HG03558 (cell line): ENCODE results near the gene USP10.

Source experiments
- ATAC-seq: cut with Tn5 transposase; IDR thresholded peaks from one replicate; pipeline ENCODE4 v1.9.1; 2021; ENCODE audit warnings: moderate number of reproducible peaks; ENCODE audit not compliant: unreplicated experiment; ENCODE audit errors: extremely low read depth

The USP10 gene

DNA sequence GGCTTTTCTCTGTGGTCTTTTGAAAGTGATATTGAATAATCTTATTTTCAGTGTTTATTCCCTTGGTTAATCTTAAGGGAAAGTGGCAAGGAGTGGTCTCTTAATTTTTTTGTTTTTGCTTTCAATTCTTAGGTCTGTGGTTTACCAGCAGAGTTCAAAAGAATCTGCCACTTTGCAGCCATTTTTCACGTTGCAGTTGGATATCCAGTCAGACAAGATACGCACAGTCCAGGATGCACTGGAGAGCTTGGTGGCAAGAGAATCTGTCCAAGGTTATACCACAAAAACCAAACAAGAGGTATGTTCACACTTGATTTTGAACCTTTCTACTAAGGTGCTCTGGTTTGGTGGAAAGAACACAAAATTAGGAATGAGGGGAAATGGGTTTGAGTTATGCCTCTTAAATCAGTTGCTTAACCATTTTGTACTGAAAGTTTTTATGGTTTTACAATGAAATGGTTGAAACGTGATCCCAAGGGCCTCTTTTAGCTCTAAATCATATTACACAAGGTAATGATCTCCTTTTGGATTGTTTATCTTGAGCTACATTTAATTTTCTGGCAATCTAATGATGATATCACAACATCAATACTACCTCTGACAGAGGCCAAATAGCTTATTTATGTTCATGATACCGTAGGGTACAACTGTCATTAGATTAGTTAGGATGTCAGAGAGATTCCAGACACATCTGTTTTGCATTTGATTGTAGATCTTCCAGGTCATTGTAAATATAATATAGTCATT, 68.4 kb downstream of the USP10 start:
- no peak for ATAC-seq

DNA sequence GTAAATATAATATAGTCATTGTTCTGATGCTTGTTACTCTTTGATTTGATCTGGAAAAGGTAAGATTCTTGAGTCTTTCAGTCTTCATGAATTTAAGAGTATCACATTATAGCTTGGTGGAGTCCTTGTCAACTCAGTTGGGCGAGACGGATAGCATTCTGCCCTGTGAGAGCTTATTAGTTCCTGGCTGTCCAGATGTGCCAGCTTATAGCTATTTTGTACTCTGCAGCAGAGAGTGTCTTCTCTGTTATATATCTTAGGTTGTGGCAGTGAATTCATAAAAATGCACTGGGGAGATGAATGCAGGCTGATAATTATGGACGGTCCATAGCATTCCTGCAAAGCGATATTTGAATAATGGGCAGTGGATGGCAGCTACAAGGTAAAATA, 69.0 kb downstream of the USP10 start:
- no peak for ATAC-seq

DNA sequence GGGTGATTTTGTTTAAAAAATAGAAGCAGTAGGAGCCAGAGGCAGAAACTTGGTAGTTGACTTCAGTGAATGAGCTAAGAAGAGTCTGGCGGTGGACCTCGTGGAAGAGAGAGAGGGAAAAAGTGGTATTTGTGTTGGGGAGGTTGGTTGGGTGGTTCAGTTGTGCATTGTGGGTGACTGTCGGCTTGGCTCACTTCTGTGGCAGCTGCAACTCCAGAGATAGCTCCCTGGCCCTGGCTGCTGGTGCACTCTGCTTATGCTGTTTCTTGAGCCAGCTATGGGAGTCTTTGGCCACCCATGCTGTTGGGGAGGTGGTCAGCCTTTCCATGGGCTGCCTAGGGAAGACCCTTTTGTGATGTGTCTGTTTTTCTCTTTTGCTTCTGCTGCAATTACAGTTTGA, 69.6 kb downstream of the USP10 start:
- ATAC-seq, result no peak

DNA sequence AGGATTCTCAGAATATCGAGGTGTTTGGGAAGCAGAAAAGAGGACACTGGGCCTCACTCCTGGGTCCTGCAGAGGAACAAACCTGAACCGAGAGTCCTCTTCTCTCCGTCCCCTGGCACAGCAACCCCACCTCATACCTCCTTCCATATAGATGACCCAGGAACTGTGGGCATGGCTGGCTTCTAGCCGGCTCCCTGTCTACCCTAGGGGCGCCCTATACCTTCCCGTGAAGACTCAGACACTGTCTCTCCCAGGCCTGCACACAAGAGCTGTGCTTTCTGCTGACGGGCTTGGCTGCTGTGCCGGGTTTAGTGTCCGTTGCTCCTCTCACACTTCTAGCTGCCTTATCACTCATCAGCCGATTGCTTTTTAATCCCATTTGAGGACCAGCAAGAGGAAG, 73.5 kb downstream of the USP10 start:
- no peak for ATAC-seq

DNA sequence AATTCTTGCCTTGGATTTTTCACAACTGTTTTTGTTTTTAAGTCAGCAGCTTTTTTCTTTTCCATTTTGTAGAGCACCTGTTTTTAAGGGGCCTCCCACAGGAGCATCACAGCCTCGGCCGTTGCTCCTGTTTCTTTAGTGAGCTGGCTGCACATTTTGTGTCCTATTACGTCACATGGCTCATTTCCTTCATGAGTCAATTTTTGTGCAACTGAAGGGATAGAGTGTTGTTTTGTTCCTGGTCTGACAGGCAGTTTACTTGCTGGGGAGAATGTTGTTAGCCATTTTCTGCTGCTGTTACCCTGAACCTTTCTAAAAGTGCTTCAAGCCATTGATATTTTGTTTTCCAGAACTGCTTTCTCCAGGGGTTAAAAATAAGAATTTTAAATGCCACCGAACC, 75.0 kb downstream of the USP10 start:
- no peak for ATAC-seq

DNA sequence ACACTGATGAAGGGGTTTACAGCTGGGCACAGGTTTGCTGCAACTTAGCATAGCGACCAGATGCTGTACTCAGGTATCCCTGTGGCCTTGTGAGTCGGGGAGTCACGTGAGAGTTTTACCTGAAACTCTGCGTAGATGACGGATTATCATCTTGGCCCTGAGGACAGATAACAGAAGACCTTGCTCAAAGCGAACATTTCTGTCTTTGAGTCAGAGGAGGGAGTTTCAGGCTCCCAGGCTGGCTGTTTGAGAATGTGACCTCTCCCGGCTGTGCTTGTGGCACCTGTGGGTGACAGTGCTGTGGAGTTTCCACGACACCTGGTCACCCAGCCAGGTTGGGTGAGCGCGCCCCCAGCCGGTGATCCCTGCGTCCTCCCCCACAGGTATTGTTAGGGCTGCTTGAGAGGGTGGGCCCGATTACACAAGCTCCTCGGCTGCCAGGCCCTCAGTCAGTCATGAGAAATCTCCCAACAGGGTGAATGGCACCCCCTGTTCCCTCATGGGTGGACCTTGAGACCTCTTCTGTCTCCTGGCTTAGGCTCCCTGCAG, 75.5 kb downstream of the USP10 start:
- ATAC-seq, result no peak

DNA sequence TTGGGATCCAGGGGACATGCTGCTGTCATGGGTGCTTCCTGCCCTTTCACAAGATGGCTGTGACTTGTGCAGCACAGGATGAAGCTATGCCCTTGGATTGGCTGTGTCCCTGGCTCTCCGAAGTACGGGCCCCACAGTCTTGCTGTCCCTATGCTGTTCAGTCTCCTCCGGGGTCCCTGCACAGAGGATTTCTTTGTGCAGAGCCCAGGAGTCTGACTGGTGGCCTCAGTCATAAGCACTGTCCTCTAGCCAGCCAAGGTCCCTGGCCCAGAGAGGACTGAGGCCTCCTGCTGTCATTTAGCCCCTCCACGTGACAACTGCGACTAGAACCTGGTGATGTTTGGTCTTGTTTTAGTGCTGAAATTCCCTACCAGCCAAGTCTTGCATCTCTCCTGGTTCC, 77.6 kb downstream of the USP10 start:
- no peak for ATAC-seq

DNA sequence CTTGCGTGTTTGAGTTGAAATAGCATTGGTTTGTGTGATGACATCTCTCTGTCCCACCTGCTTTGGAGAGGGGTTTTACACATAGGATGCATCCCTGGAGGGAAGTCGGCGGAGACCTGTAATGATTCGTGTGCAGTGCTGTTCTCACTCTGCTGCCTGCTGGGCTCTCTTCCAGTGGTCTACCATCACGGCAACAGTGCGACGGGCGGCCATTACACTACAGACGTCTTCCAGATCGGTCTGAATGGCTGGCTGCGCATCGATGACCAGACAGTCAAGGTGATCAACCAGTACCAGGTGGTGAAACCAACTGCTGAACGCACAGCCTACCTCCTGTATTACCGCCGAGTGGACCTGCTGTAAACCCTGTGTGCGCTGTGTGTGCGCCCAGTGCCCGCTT, 78.9 kb downstream of the USP10 start:
- no peak for ATAC-seq

DNA sequence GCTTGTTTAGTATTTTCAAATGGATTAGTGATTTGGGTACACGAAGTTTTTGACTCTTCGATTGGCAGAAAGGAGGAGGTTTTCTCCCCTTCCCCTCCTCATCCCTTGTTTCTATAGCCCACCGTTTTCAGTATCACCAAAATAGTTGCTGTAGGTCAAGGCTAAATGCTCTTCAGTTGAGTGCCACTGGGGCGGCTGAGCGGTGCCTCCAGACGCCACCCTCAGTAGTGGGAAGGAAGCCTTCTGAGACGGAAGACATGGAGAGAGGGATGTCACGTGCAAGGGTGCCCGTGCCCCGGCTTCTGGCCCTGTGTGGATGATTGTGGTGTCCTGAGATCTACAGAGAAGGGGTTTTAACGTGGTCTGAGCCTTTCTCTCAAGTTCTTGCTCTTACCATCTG, 80.3 kb downstream of the USP10 start:
- ATAC-seq, result no peak

DNA sequence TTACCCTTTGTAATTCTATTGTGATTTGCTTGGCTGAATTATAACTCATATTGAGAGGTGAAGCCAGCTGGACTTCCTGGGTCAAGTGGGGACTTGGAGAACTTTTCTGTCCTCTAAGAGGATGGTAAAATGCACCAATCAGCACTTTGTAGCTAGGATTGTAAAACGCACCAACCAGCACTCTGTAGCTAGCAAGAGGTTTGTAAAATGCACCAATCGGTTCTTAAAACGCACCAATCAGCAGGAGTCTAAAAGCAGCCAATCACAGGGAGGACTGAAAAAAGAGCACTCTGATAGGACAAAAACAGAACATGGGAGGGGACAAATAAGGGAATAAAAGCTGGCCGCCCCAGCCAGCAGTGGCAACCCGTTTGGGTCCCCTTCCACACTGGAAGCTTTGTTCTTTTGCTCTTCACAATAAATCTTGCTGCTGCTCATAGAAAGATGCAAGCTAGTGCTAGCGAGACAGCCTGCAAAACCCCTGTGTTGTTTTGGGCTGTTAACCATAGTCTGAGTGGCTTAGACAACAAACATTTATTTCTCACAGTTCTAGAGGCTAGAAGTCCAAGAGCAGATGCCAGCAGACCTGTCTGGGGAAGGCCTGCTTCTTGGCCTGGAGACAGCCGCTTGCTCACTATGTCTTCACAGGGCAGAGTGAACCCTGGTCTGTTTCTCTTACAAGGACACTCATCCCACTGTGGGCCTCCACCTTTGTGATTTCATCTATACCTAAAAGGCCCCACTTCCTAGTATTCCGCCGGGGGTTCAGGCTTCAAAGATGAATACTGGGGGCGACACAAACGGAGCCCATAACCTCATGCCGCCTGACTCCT, 81.0 kb downstream of the USP10 start:
- ATAC-seq, result no peak

DNA sequence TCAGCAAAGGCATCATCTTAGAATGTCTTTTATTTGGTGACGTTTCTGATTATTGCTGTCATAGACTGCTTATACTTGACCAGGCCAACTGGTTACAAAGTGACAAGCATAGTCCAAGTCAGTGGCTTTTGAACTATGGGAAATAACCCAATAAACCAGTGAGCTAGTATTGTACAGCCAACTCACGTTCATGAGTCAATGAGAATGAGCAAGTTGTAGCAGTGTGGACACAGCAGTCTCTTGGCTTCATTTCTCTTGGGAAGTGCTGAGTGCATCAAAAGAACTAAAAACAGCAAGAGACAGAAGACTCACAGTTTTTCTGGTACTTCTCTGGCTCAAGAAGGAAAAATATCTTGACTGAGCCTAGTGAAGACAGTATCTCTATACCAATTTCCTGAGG, 83.0 kb downstream of the USP10 start:
- no peak for ATAC-seq

DNA sequence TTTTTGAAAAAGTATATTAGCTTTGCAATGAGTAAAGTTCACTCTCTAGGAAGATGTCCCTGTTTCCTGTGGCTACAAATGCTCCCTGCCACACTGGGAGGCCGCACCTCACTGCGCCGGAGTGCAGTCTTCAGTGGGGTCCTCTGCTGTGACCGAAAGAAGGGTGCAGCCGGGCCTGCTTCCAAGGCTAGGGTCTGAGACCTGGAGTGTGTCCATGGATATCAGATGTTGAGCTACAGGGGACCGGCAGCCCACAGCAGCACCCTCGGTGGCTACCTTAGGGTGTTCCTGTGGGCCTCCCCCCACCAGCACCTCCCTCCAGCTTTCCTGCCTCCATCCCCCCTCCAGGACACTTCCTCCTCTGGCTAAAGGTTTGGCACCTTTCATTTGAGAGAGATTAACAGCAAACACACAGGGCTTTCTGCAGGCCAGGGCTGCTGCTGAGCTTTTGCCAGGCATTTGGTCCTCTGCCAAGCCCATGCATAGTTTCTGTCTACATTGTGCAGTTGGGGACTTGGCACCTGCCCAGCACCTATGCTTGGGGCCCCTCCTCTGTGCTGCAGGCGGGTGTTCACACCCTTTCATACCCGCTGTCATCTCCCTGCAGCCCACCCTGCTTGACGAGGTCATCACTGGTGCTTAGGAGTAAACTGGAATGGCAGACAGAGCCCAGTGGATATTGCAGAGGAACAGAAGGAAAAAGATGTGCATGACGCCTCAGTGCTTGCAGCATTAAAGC, 86.2 kb downstream of the USP10 start:
- no peak for ATAC-seq

DNA sequence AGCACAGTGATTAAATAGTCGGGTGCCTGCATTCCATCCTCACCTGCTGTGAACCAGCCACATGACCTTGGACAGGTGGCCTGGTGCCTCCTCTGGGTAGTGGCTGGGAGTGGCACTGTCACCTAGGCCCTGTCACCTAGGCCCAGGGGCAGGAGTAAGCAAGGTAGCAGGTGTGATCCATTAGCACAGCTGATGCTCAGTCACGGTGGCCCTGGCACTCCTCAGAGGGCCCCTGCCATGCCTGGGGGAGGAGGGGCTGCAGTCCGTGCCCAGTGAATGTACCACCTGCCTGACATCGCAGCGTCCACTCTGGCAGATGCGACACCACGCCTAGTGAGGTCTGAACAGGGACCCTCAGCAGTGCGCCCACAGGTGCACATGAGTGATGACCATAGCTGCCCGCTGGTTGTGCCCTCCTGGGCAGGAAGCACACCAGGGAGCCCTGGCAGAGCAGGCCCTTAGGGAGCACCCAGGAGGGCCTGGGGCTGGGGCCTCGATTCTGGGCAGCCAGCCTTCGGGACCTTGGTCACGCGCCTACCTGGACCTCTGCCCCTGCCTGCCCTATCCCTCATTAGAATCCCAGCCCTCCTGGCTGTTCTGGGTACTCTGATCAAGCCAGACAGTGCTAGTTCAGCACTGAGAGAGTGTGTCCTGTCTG, 86.9 kb downstream of the USP10 start:
- ATAC-seq, result no peak

DNA sequence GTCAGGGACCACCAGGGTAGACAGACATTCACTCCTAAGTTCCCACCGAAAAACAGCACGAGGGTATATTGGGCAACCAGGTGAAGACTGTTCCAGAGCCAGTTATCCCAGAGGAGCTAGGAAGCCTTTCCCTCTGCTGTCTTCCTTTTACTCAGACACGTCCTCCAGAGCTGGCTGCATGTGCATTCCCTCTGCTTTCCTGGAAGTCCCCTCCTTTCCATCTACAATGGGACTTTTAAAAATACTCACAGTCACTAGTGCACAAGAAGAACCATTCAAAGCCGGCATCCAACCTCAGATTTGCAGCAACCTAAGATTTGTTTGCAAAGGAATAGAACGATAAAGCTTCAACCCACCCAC, 87.4 kb downstream of the USP10 start:
- no peak for ATAC-seq

DNA sequence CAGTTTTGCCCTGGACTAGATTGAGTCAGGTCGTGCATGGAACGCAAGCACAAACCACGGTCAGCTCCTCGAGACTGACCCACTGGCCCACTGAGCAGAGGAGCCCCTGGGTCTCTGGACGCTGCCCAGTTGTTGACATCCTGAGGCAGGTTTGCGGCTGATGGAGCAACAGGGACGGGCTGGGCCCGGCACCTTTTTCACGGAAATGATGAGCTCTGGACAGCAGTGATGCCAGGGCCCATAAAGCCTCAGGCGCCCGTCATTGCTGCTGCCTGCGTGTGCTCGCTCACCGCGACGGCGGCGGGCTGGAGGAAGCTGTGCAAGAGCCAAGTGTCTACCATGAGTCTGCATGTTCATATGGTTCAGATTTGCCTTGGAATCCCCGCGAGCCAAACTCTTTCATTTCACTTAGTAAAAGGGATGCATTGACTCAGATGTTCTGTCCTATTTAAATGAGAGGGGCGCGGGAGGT, 89.2 kb downstream of the USP10 start:
- ATAC-seq, result no peak

DNA sequence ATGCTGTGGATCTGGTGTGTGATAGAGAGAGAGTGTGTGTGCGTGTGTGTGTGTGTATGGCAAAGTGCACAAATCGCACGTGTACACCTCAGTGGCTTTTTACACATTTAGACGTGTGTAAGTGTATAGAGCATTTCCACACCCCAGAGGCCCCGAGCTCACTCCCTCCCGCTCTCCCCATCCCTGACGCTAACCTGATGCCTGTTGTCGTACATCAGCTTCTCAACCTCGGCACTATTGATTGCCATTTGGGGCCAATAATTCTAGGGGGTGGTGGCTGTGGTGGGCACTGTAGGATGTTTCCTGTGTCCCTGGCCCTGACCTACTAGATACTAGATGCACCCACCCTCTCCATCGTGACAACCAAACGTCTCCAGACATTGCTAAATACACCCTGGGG, 89.6 kb downstream of the USP10 start:
- no peak for ATAC-seq

DNA sequence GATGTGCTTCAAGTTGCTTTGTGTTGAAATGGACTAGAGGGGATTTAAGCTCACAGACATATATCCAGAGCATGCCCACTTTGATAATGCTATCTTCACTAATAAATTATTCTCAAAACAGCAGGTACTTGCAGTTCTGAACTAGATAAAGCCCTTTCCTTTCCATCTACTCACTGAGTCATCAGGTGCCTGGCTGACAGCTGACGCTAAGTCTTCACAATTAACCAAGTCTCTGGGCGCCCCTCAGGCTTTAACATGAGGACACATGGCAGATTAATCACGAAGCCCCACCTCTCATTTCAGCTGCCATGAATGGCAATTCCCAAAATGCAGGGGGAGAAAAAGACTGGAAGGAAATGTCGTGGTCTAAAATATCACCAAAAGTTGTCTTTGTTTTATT, 90.5 kb downstream of the USP10 start:
- ATAC-seq, result no peak

DNA sequence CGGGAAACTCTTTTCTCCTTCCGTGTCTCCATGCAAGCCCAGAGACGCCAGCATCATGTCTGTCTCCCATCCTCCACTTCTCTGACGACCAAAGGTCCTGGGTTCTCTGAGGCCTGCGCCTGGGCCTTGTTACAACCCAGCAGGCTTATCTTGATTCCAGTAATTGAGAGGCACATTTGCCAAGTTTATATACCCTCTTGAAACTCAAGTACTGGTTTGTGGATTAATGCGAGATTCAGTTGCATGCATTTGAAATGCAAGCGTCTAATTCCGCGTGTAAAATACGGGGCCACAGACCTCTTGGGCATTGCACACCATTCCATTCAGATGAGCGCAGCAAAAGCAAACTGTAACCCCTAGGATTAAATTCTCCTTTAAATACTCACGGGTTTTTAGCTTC, 91.3 kb downstream of the USP10 start:
- ATAC-seq, result no peak

DNA sequence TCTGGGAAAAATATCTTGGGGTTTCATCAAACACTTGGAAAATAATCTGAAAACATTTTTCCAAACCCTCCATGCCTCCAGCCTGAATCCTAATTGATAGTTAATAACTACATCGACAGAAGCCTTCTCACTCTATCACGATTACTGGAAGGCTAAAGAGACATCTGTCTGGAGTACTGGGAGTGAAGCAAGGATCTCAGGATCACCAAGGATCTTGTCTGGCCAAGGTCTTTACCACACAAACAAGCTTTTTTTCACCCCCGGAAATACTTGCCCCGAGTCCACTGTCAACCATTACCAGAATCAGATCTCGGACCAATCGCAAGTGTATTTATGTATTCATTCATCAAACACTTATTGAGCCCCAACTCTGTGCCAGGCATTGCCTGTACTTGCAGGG, 91.7 kb downstream of the USP10 start:
- no peak for ATAC-seq

DNA sequence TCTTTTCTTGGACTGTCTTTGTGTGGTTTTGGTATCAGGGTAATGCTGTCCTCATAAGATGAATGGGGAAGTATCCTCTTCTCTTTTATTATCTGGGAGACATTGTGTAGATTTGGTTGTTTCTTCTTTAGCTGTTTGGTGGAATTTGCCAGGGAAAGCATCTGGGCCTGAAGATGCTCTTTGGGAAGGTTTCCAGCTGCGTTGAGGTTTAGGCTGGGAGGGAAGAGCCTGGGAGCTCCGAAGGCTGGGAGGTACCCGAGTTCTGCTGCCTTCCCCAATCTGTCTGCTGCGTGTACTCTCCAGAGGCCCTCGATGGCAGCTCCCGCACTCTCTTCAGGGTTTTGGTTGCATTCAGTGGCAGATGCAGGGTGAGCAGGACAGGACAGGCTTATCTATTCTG, 94.4 kb downstream of the USP10 start:
- no peak for ATAC-seq
